Loucy (cell line): ENCODE results near the gene PSEN1.

Source experiments
- EZH2phosphoT487 ChIP-seq: fragments of 200-600 bp; IDR thresholded peaks from 2 replicates; pipeline ENCODE4 v1.6.1; 2018; ENCODE audit warnings: antibody characterized with exemption, mild to moderate bottlenecking, moderate library complexity, borderline replicate concordance
- TF ChIP-seq, protein P1 (sequence below): fragments of 200-600 bp; sonication (generic); conservative IDR thresholded peaks from 2 replicates; pipeline ENCODE4 v1.5.1; 2014; ENCODE audit warnings: mild to moderate bottlenecking, antibody characterized with exemption, low read length

DNA sequence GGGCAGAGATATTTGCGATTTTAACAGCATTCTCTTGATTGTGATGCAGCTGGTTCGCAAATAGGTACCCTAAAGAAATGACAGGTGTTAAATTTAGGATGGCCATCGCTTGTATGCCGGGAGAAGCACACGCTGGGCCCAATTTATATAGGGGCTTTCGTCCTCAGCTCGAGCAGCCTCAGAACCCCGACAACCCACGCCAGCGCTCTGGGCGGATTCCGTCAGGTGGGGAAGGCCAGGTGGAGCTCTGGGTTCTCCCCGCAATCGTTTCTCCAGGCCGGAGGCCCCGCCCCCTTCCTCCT, 271 bp upstream of the PSEN1 start:
- TF ChIP-seq, protein P1, sequence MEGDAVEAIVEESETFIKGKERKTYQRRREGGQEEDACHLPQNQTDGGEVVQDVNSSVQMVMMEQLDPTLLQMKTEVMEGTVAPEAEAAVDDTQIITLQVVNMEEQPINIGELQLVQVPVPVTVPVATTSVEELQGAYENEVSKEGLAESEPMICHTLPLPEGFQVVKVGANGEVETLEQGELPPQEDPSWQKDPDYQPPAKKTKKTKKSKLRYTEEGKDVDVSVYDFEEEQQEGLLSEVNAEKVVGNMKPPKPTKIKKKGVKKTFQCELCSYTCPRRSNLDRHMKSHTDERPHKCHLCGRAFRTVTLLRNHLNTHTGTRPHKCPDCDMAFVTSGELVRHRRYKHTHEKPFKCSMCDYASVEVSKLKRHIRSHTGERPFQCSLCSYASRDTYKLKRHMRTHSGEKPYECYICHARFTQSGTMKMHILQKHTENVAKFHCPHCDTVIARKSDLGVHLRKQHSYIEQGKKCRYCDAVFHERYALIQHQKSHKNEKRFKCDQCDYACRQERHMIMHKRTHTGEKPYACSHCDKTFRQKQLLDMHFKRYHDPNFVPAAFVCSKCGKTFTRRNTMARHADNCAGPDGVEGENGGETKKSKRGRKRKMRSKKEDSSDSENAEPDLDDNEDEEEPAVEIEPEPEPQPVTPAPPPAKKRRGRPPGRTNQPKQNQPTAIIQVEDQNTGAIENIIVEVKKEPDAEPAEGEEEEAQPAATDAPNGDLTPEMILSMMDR = no peak
- TF ChIP-seq EZH2phosphoT487 = no peak
